ENCODE results near the gene NSRP1. TPM values are rescaled to one million over a fixed set of nuclear protein-coding genes. Genes with fewer than 3 reads are reported as not detected.

NSRP1 gene
- total and polyA plus RNA-seq, 2 donors (not counting 3 experiments of a cell fraction or from before 2014, with no cell fraction given) = 11.2 to 29.1 TPM

- Histone ChIP-seq H3K27ac (ENCODE audit: insufficient read depth, low read depth, low read length) (no peak overlapping the region), H3K27me3 (ENCODE audit: control insufficient read depth in 2 of 2, insufficient read depth in 2 of 2, low read length in 2 of 2) (peaks cover 59 to 64% of the 10 kb centered on the region in 2 experiments), H2AFZ (ENCODE audit: low read depth, low read length) (no peak overlapping the region), H3K4me1 (ENCODE audit: control insufficient read depth, extremely low read depth, insufficient read depth, low read length) (peaks cover 8% of the 10 kb centered on the region), H3K9me3 (replicated peaks; ENCODE audit: control insufficient read depth, insufficient read depth, low read length) (no peaks in the 10 kb centered on the region), H3K9me1 (replicated peaks; ENCODE audit: control insufficient read depth, extremely low read depth, insufficient read depth, low read length) (no peaks in the 10 kb centered on the region), H3K4me2 (ENCODE audit: insufficient read depth, low read length) (no peak overlapping the region), H3K36me3 (ENCODE audit: control insufficient read depth in 2 of 2, extremely low read depth in 1 of 2, insufficient read depth in 2 of 2, low read length in 2 of 2) (no peaks in the 10 kb centered on the region), H4K20me1 (replicated peaks; ENCODE audit: control insufficient read depth, extremely low read depth, insufficient read depth, low read length) (no peaks in the 10 kb centered on the region), H3K9ac (replicated peaks; ENCODE audit: extremely low read depth, insufficient read depth, low read length) (no peak overlapping the region), H3K79me2 (ENCODE audit: control insufficient read depth, insufficient read depth, low read length) (no peaks in the 10 kb centered on the region), H3K4me3 (replicated peaks in 1 of 3; ENCODE audit: insufficient read depth in 1 of 3, low read depth in 1 of 3, low read length in 3 of 3) (no peak overlapping the region)
- ChIA-PET CTCF (interaction anchor here (0.6 to 5.2 kb wide), 7 partner anchors 10 to 142 kb away, joined by 3 to 73 read pairs (median 3); no protein-coding TSS in a partner anchor), POLR2A (no interaction called here)
- BruUV-seq (replicated peaks) = no TSS peak
- DNase-seq (ENCODE audit: low read depth, low spot score) = no peak
- FAIRE-seq = no peak
- TF ChIP-seq EZH2 (IDR thresholded peaks at IDR 0.05; ENCODE audit: borderline replicate concordance, low read depth, low read length, severe bottlenecking) (no peak), JUN (IDR thresholded peaks at IDR 0.05; ENCODE audit: borderline replicate concordance, insufficient read depth, insufficient read length, low read depth) (no peak), POLR2AphosphoS5 (IDR thresholded peaks at IDR 0.05; ENCODE audit: insufficient read depth, low read depth, low read length) (no peak), FOS (IDR thresholded peaks at IDR 0.05; ENCODE audit: borderline replicate concordance, insufficient read depth, low read length) (no peak), POLR2A (IDR thresholded peaks at IDR 0.05; ENCODE audit: low read depth, low read length) (no peak), GATA2 (IDR thresholded peaks at IDR 0.05; ENCODE audit: insufficient read depth, insufficient read length, low read depth, low read length) (no peak), MAX (IDR thresholded peaks at IDR 0.05; ENCODE audit: insufficient read depth, insufficient read length) (no peak), CTCF (IDR thresholded peaks at IDR 0.05; ENCODE audit: extremely low read depth in 1 of 2, insufficient read depth in 1 of 2, low read depth in 1 of 2, low read length in 2 of 2) (no peak), MYC (IDR thresholded peaks at IDR 0.05; ENCODE audit: low read depth, low read length) (no peak)
- dilution Hi-C loops (cut with MboI; ENCODE audit: extremely low pct_ligation_motif_present, low sequenced_read_pairs) (no loop called here), intact Hi-C loops (cut with micrococcal nuclease) (loop anchor here (5.0 kb wide), 1 partner anchor 108 kb away; no protein-coding TSS in a partner anchor)
These were observed 118.3 kb downstream of the NSRP1 start for GRCh38 chr17:30234964-30235363.

All from endothelial cell of umbilical vein (primary cell).